Heart left ventricle (tissue), 16 donors: ENCODE results near the gene TMEM130. TPM values are rescaled to one million over a fixed set of nuclear protein-coding genes. Genes with fewer than 3 reads are reported as not detected.

Experiments used
- ATAC-seq, 4 donors: fragments of 200-7000 bp; cut with Tn5 transposase; one replicate each; pipeline ENCODE4 v1.9.1; 2020 to 2022; ENCODE audit warnings: moderate library complexity in 4 of 4, mild to moderate bottlenecking in 3 of 4, moderate number of reproducible peaks in 1 of 4
- DNase-seq, 5 donors: peaks; one replicate each; pipeline ENCODE4 v3.0.0-alpha.2; 2020
- H3K27ac ChIP-seq, 12 donors: fragments of 200-600 bp; sonication (generic) in 4 of 12; one replicate each; pipeline versions ENCODE4 v1.5.0 to v1.8.0; 2016 to 2022; ENCODE audit warnings: mild to moderate bottlenecking in 2 of 12
- H3K27me3 ChIP-seq, 9 donors: fragments of 200-600 bp; sonication (generic) in 2 of 9; one replicate each; pipeline versions ENCODE4 v1.5.1 to v1.8.0; 2016 to 2022; ENCODE audit warnings: mild to moderate bottlenecking in 3 of 9
- H3K36me3 ChIP-seq, 9 donors: fragments of 200-600 bp; sonication (generic) in 2 of 9; one replicate each; pipeline versions ENCODE4 v1.5.0 to v1.8.0; 2018 to 2022; ENCODE audit warnings: mild to moderate bottlenecking in 2 of 9
- H3K4me1 ChIP-seq, 12 donors: fragments of 200-600 bp; sonication (generic) in 4 of 12; one replicate each; pipeline versions ENCODE4 v1.5.0 to v1.8.0; 2016 to 2022; ENCODE audit warnings: mild to moderate bottlenecking in 3 of 12
- H3K4me3 ChIP-seq, 12 donors: fragments of 200-600 bp; sonication (generic) in 4 of 12; one replicate each; pipeline versions ENCODE4 v1.5.0 to v1.8.0; 2017 to 2022; ENCODE audit warnings: mild to moderate bottlenecking in 9 of 12, moderate library complexity in 4 of 12
- H3K9me3 ChIP-seq, 12 donors: fragments of 200-600 bp; sonication (generic) in 4 of 12; one replicate each; pipeline versions ENCODE4 v1.5.0 to v1.8.0; 2016 to 2022; ENCODE audit warnings: mild to moderate bottlenecking in 1 of 12
- POLR2A ChIP-seq, 2 donors: fragments of 450-650 bp; IDR thresholded peaks; one replicate each; pipeline ENCODE4 v1.6.1; 2017; ENCODE audit warnings: antibody characterized with exemption in 2 of 2, mild to moderate bottlenecking in 2 of 2, moderate library complexity in 2 of 2
- WGBS, 4 donors: extraction: QIAGEN DNeasy Blood & Tissue Kit in 2 of 4; methylation state at CpG; one replicate each; pipeline versions ENCODE4 v1.1.5 to v1.1.7; 2013 to 2018; 5-methylcytosine and 5-hydroxymethylcytosine counted together
- intact Hi-C, 10 donors: fragments of 100-400 bp; cut with DNase I; formaldehyde crosslinking; loops; one replicate each; pipeline versions ENCODE4 v1.11.1 to v1.14.2; 2022
- polyA plus RNA-seq, 2 donors: library from polyadenylated mRNA; stranded (reverse); fragments of 200-250 nt; gene quantifications; one replicate each; pipeline ENCODE4 v1.2.3, GENCODE V29; 2013
- total RNA-seq, 9 donors: library from RNA; depleted of rRNA in 2 of 9; stranded (reverse); fragments of >200 nt in 2 of 9; fragmentation: NEBNext Ultra II Directional in 3 of 9; extraction: Animal tissue kit (Norgen Biotek cat#: 25700) in 3 of 9; gene quantifications; one replicate each; pipeline versions ENCODE4 v1.1.0 to v1.2.4, GENCODE V29; 2016 to 2023
- TF ChIP-seq, protein P1 (sequence below), 12 donors: fragments of 200-600 bp; sonication (generic) in 4 of 12; IDR thresholded peaks; one replicate each; pipeline versions ENCODE4 v1.5.0 to v1.8.0; 2018 to 2022; ENCODE audit warnings: antibody characterized with exemption in 12 of 12, mild to moderate bottlenecking in 5 of 12
- donor health status: ischemic (EF 13 %, LVEDD 7.1; RV severe dilation, severe dysfunction).
- donor health status: healthy with polysubstance abuse.
- donor health status: DM: no; HTN: yes; CAD: no.
- donor health status: DM: no; HTN: no; CAD: no.
- donor health status: ischemic (EF 25% LVEDD 6.9; RV normal size, moderate dysfunction).
- donor health status: ischemic (EF 25% LVEDD 5.7; RV mildly dilated, moderate dysfunction).
- donor health status: healthy.
- donor health status: DM: yes; HTN: yes; CAD: no.
- donor health status: ischemic (EF 35%, LVEDD 5.7; RV mildly dilated, moderate dysfunction).
- donor health status: nonischemic (EF 11% LVEDD 7.7; RV severe dilation, severe dysfunction).
- donor health status: DM: yes; HTN: yes; CAD: no.
- donor health status: PGD.
- donor health status: ischemic (EF 29% LVEDD 5.4; RV normal size, mild dysfunction).
- donor health status: nonischemic (EF 23%, LVEDD 6.1; RV moderate dilation, normal function).

The TMEM130 gene
- total and polyA plus RNA-seq, 11 donors, result 0.11 to 0.77 (median 0.20) TPM; not detected in 7

DNA sequence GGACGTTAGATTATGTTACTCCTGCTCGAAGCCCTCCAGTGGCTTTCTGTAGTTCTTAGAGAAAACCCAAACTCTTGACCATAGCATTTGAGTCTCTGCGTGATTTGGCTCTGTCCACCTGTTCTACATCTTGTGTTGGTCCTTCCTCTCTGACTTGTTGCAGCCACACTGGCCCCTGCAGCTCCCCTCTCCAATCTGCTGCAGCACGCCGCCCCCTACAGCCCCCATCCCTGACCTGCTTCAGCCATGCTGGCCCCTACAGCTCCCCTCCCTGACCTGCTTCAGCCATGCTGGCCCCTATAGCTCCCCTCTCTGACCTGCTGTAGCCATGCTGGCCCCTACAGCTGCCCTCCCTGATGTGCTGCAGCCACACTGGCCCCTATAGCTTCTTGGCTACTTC, 37.8 kb upstream of the TMEM130 start:
- ATAC-seq (no peak), DNase-seq (no peak)
- H3K36me3 ChIP-seq, result peaks cover 0 to 100% (median 98%) of the 10 kb centered on the region in 9 donors
- no peak overlapping the region for H3K4me3 ChIP-seq
- no peaks in the 10 kb centered on the region for H3K27me3 ChIP-seq
- peaks cover 0 to 14% (median 0%) of the 10 kb centered on the region in 12 donors for H3K4me1 ChIP-seq
- WGBS, 4 donors, result 90 to 93% (median 92%) methylated on average over 5 of the region's 5 CpGs
- intact Hi-C loops, result no loop called here
- no peak for TF ChIP-seq POLR2A (IDR thresholded peaks at IDR 0.05)
- TF ChIP-seq, protein P1, sequence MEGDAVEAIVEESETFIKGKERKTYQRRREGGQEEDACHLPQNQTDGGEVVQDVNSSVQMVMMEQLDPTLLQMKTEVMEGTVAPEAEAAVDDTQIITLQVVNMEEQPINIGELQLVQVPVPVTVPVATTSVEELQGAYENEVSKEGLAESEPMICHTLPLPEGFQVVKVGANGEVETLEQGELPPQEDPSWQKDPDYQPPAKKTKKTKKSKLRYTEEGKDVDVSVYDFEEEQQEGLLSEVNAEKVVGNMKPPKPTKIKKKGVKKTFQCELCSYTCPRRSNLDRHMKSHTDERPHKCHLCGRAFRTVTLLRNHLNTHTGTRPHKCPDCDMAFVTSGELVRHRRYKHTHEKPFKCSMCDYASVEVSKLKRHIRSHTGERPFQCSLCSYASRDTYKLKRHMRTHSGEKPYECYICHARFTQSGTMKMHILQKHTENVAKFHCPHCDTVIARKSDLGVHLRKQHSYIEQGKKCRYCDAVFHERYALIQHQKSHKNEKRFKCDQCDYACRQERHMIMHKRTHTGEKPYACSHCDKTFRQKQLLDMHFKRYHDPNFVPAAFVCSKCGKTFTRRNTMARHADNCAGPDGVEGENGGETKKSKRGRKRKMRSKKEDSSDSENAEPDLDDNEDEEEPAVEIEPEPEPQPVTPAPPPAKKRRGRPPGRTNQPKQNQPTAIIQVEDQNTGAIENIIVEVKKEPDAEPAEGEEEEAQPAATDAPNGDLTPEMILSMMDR (IDR thresholded peaks at IDR 0.05), result no peak
- no peak overlapping the region for H3K27ac ChIP-seq
- no peaks in the 10 kb centered on the region for H3K9me3 ChIP-seq

DNA sequence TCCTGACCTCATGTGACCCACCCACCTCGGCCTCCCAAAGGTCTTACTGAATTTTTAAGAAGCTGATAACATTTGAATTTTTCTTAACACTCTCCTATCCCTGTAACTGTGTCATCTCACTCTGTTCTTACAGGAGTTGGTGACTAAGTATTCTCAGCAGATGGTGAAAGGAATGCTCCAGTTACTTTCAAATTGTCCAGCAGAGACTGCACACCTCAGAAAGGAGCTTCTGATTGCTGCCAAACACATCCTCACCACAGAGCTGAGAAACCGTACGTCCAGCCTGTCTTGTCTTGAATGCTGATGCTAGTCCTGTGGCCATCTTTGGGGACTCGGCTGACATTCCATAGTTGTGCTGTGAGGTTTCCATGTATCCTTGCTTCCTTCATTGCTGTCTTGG, 33.4 kb upstream of the TMEM130 start:
- intact Hi-C loops, result no loop called here
- Histone ChIP-seq H3K4me1 (peaks cover 0 to 10% (median 0%) of the 10 kb centered on the region in 12 donors), H3K4me3 (no peak overlapping the region), H3K27ac (no peak overlapping the region), H3K36me3 (peaks cover 0 to 100% (median 99%) of the 10 kb centered on the region in 9 donors), H3K9me3 (no peaks in the 10 kb centered on the region), H3K27me3 (no peaks in the 10 kb centered on the region)
- WGBS, 4 donors, result 93 to 97% (median 96%) methylated on average over 4 of the region's 4 CpGs
- no peak for DNase-seq
- ATAC-seq, result no peak
- TF ChIP-seq POLR2A (IDR thresholded peaks at IDR 0.05), result no peak
- TF ChIP-seq, protein P1 (IDR thresholded peaks at IDR 0.05), result no peak

DNA sequence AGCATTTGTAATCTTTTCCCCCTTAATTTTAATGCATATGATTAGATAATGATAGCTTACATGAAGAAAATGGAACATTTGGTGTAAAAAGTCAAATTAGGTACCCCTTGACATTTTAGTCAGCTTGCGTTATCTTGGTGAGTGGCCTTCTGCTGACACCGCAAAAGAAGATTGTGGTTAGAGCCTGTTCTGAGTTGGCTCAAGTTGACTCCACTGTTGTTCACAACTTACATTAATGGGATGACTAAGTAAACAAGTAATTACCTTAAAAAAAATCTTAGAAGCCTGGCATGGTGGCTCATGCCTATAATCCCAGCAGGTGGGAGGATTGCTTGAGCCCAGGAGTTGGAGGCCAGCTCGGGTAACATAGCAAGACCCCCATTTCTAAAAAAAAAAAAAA, 32.7 kb upstream of the TMEM130 start:
- H3K27ac ChIP-seq, result no peak overlapping the region
- TF ChIP-seq POLR2A (IDR thresholded peaks at IDR 0.05), result no peak
- TF ChIP-seq, protein P1 (IDR thresholded peaks at IDR 0.05), result no peak
- no peak overlapping the region for H3K4me3 ChIP-seq
- no peaks in the 10 kb centered on the region for H3K9me3 ChIP-seq
- DNase-seq (no peak), ATAC-seq (no peak)
- H3K36me3 ChIP-seq, result peaks cover 0 to 100% (median 99%) of the 10 kb centered on the region in 9 donors
- H3K4me1 ChIP-seq, result peaks cover 0 to 10% (median 0%) of the 10 kb centered on the region in 12 donors
- 77 to 84% (median 78%) methylated on average over 3 of the region's 3 CpGs for WGBS, 4 donors
- intact Hi-C loops, result no loop called here
- H3K27me3 ChIP-seq, result no peaks in the 10 kb centered on the region

DNA sequence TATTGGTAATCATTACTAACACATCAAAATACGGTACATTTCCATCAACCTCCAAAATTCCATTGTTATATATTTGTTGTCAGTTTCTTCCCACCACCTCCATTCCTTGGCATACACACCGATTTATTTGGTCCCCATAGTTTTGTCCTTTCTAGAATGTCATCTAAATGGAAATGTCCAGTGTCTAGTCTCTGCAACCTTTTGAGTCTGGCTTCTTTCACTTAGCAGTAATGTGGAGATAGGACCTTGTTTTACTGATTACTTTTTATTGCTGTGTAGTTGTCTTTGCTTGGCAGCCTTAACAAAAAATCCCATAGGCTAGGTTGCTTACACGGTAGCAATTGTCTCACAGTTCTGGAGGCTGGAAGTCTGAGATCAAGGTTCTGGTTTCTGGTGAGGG, 31.0 kb upstream of the TMEM130 start:
- Histone ChIP-seq H3K27ac (no peak overlapping the region), H3K9me3 (no peaks in the 10 kb centered on the region), H3K4me3 (no peak overlapping the region), H3K27me3 (no peaks in the 10 kb centered on the region), H3K36me3 (peaks cover 0 to 100% (median 99%) of the 10 kb centered on the region in 9 donors), H3K4me1 (peaks cover 0 to 10% (median 0%) of the 10 kb centered on the region in 12 donors)
- intact Hi-C loops, result no loop called here
- no peak for TF ChIP-seq POLR2A (IDR thresholded peaks at IDR 0.05)
- TF ChIP-seq, protein P1 (IDR thresholded peaks at IDR 0.05), result no peak
- 90 to 93% (median 91%) methylated on average over 3 of the region's 3 CpGs for WGBS, 4 donors
- DNase-seq, result no peak
- no peak for ATAC-seq
